GM12864 (cell line): ENCODE measurements around the gene BAIAP2.

Source experiments
- DNase-seq: peaks from one replicate; pipeline ENCODE4 v3.0.0-alpha.2; 2011; ENCODE audit warnings: low read depth
- H3K4me3 ChIP-seq: 2 replicates; pipeline ENCODE4 v1.5.1; 2011; ENCODE audit warnings: mild to moderate bottlenecking, low read depth, low read length, control low read depth
- TF ChIP-seq, protein P1 (sequence below): IDR thresholded peaks from 2 replicates; pipeline ENCODE4 v1.5.1; 2011; ENCODE audit warnings: low read depth, mild to moderate bottlenecking, moderate library complexity, low read length, control low read depth, inconsistent platforms; ENCODE audit errors: missing control alignments

The BAIAP2 gene

DNA sequence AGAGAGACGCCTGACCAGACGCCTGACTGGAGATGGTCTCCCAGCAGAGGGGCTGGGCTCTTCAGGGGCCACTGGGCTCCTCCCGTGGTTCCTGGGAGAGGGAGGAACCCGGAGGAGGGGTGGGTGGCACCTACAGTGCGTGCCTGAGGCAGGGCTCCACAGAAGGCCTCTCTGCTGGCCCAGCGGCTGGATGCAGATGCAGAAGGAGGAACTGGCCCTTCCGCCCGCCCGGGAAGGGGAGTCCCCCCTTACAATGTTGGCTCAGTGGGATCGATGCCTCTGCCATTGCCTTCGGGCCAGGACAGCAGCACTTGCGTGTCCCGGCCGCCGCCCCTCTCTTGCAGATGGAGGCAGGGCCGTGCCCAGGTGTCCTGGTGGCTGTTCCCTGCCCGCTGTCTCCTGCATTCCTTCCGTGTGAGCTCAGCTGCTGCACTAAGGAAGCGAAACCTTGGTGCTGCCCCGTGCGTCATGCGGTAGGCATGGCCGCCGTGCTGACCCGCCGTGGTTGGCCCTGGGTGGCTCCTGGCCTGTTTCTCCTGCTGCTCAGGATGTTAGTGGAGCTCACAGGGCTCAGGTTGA, 15.1 kb downstream of the BAIAP2 start:
- no peak for DNase-seq
- H3K4me3 ChIP-seq: no peak overlapping the region
- TF ChIP-seq, protein P1, sequence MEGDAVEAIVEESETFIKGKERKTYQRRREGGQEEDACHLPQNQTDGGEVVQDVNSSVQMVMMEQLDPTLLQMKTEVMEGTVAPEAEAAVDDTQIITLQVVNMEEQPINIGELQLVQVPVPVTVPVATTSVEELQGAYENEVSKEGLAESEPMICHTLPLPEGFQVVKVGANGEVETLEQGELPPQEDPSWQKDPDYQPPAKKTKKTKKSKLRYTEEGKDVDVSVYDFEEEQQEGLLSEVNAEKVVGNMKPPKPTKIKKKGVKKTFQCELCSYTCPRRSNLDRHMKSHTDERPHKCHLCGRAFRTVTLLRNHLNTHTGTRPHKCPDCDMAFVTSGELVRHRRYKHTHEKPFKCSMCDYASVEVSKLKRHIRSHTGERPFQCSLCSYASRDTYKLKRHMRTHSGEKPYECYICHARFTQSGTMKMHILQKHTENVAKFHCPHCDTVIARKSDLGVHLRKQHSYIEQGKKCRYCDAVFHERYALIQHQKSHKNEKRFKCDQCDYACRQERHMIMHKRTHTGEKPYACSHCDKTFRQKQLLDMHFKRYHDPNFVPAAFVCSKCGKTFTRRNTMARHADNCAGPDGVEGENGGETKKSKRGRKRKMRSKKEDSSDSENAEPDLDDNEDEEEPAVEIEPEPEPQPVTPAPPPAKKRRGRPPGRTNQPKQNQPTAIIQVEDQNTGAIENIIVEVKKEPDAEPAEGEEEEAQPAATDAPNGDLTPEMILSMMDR: no peak

DNA sequence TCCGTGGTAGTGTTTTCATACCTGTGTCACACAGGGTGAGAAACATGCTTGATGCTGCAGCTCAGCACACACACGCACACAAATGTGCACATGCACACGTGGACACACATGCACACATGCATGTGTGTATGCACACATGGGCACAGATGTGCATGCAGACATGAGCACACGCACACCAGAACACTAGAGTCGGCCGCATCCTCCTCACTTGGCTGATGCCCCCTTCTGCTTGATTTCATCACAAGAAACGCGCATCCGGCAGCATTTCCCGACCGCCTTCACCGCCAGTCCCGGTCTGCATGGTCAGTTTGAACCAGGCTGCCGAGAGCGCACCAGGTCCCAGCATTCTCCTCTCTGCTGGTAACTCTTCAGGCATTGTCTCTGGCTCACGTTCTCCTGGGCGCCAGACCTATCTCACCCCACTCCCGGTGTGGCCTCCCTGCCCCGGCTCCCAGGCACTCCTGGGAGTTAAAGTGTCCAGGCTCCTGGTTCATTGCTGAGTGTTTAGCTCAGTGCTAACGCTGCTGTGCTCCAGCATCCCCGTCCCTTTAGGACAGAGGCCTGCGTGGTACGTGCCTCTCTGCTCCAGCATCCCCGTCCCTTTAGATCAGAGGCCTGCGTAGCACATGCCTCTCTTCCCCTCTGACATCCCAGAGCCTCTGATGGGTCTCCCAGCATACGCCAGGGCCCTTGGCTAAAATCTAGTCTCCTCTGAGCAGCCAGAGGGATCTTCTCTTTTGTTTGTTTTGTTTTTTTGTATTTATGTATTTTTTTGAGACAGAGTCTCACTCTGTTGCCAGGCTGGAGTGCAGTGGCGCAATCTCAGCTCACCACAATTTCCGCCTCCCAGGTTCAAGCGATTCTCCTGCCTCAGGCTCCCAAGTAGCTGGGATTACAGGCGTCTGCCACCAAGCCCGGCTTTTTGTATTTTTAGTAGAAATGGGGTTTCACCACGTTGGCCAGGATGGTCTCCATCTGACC, 16.0 kb downstream of the BAIAP2 start:
- H3K4me3 ChIP-seq: no peak overlapping the region
- no peak for DNase-seq
- TF ChIP-seq, protein P1: no peak

DNA sequence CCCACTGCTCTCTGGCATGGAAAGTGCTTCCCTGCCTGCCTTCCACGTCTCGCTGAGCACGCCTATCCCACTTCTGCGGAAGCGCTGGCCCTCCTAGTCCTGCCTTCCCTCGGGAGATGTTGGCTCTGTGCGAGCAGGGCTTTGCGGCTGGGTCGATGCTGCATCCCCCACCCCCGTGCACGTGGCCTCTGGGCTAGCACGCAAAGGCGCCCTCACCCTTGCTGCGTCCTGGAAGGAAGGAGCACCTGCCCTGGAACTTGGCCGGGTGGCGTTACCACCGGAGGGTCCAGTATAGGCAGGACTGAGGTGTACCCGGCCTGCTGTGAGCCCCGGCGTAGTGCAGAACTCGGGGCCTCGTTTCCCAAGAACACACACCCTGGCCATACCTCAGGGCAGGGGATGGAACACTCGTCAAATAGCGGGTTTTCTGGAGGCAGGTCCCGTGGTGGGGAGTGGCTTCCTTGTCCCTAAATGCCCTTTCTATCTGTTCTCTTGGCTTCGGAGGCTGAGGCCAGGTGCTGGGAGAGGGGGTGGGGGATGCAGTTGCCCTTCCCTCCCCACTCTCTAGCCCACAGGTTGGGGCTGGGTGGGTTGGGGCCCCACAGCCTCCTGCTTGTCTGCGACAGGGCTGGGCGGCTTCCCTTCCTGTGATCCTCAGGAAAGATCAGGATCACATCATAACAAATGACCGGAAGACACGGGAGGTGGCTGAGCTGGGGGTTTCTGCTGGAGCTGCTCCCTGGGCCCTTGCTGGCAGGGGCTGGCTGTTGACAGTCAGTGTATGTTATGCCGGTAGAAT, 17.4 kb downstream of the BAIAP2 start:
- DNase-seq: no peak
- TF ChIP-seq, protein P1: no peak

DNA sequence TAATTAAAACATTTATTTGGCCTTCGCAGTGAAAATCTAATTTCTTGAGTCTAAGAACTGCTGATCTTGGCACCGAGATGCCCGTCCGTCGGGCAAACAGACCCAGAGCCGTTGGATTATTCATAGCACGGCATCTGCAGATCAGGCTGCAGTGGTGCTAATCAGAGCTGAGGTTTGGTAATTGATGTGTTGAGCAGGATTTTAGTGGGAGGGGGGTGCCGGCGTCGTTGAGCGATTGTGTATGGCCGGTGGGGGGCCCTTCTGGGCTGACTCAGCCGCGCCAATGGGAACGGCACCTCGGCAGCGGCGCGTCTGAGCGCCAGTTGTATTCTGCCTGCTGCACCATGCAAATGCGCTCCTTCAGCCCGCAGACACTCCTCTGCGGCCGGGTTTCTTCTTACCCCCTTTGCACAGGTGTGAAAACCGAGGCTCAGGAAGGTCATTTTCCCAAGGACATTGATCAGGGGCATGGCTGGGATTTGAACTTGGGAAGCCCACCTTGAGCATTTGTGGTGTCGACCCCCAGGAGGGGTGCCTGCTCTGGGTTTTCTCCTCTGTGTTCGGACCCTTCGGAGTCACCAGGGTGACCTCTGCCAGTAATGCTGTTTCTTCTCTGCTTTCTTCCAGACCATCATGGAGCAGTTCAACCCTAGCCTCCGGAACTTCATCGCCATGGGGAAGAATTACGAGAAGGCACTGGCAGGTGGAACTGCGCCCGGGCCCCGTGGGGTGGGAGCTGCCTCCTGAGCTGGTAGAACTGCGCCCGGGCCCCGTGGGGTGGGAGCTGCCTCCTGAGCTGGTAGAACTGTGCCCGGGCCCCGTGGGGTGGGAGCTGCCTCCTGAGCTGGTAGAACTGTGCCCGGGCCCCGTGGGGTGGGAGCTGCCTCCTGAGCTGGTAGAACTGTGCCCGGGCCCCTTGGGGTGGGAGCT, 18.4 kb downstream of the BAIAP2 start:
- TF ChIP-seq, protein P1: no peak
- DNase-seq: no peak
- H3K4me3 ChIP-seq: no peak overlapping the region

More for the DNA sequence above, 17.4 kb downstream of the BAIAP2 start:
- no peak overlapping the region for H3K4me3 ChIP-seq

DNA sequence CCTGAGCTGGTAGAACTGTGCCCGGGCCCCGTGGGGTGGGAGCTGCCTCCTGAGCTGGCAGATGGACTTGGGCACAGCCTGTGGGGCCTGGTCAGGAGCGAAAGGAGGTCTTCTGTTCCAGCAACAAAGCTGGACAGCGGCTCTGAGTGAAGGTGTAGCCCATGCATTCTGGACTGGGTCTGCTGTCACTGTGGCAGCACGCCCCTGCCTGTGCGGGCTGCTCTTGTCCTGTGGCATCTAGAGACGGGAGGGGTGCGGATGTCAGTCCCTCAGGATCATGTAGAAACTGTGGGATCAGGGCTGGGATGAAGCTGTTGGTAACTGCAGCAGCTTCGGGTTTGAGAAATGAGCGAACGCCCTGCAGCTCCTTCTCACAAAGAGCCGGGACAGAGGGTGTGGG, 19.4 kb downstream of the BAIAP2 start:
- TF ChIP-seq, protein P1: no peak
- no peak overlapping the region for H3K4me3 ChIP-seq
- no peak for DNase-seq

DNA sequence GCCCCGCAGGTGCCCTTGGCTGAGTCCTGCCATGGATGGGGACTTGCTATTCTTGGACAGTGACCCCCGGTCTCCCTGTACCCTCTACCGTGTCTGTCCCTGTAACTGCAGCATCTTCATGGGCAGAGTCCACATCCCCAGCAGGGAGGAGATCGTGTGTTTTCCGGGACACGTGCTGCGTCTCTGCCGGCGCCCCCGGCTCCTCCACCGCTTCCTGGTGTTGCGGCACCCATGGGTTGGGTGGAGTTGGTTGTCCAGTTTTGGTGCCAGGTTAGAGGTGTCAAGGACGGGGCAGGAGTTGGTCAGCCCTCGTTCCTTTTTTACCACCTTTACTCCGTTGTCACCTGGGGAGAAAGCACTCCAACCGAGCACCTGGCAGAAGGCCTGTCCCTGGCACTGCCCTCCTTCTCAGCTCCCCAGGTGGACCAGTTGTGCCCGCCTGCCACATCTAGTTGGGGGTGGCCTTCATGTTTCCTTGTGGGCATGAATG, 20.0 kb downstream of the BAIAP2 start:
- H3K4me3 ChIP-seq: no peak overlapping the region
- TF ChIP-seq, protein P1: no peak
- no peak for DNase-seq
